ENCODE measurements around the gene DNMT3L.
A peak's percentile ranks its signal among the peaks of the same experiment; 100 is the strongest.

DNA sequence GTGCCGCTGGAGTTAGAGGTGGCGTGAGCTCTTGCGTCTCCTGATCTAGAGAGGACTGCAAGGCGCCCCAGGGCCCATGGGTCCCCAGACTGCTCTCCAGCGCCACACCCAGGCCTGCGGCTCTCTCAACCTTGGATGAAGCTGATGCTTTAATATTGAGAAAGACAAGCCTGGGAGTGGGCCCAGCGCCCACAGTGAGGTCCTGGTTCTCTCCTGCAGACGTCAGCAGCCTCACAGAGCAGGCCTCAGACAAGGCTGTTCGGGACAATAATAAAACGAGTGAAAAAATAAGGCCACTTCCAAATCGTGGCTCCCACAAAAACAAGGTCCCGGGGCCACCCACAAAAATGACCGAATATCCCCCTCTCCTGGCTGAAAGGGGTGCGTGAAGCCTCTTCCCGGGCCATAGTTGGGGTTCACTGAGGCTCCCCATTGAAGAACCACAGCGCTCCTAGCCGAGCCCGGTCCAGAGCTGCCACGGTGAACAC, 6.0 kb upstream of the DNMT3L start:
- TF ChIP-seq POLR2AphosphoS5 (IDR thresholded peaks at IDR 0.05) (no peak), POLR2A (IDR thresholded peaks at IDR 0.05) (no peak)
- TF ChIP-seq, protein P1, sequence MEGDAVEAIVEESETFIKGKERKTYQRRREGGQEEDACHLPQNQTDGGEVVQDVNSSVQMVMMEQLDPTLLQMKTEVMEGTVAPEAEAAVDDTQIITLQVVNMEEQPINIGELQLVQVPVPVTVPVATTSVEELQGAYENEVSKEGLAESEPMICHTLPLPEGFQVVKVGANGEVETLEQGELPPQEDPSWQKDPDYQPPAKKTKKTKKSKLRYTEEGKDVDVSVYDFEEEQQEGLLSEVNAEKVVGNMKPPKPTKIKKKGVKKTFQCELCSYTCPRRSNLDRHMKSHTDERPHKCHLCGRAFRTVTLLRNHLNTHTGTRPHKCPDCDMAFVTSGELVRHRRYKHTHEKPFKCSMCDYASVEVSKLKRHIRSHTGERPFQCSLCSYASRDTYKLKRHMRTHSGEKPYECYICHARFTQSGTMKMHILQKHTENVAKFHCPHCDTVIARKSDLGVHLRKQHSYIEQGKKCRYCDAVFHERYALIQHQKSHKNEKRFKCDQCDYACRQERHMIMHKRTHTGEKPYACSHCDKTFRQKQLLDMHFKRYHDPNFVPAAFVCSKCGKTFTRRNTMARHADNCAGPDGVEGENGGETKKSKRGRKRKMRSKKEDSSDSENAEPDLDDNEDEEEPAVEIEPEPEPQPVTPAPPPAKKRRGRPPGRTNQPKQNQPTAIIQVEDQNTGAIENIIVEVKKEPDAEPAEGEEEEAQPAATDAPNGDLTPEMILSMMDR (IDR thresholded peaks at IDR 0.05): peak in 2 of 4 experiments; percentile 7 to 27
